ENCODE results near the gene CCDC158.
A peak's percentile ranks its signal among the peaks of the same experiment; 100 is the strongest.
"Not testable (repeated sequence)": the region's sequence is repeated elsewhere in the genome, so short reads cannot be mapped to it uniquely, and the experiment has no call there.

Gene CCDC158

DNA sequence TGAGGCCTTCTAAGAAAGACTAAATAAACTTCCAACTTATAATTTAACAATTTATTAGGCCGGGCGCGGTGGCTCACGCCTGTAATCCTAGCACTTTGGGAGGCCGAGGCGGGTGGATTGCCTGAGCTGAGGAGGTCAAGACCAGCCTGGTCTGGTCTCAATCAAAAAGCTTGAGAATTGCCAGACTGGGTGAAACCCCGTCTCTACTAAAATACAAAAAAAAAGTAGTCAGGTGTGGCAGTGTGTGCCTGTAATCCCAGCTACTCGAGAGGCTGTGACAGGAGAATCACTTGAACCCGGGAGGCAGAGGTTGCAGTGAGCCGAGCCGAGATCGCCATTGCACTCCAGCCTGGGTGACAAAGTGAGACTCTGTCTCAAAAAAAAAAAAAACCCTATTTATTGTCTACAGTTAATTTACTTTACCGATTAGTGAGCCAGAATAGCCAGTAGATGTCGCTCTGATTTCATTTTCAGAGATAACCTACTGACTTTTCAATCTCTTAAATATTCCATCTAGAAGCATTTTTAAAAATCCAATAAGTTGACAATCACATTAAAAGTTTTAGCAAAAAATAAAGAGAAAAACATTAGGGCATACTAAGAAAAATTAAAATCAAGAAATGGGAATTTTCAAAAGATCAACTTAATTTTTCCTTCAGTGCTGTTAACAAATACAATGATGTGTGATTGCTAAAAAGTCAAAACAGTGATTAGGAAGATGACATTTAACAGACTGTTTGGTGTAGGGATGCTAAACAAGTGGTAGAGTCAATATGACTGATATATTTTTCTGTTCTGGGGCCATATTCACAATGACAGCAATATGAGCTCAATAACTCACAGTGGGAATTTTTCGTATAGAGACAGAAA lies 9.8 kb upstream of the CCDC158 start:
- peak; percentile 78 for DNase-seq (ENCODE audit: low spot score)

DNA sequence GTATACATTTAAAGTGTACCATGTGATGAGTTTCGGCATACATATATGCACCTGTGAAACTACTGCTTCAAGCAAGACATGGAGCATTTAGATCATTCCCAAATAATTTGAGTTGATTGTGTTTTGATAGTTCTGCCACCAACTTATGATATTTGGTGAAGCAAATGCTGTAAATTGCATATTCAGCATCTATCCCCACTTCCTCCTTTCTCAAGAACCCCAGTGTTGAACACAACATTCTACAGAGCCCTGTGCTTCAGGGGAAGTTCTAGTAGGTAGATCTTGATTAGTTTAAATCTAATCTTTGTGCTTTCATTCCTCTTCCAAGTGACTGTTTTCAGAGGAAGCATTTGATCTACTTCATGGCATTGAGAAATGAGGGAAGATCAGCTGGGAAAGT lies 8.7 kb upstream of the CCDC158 start:
- peak; percentile 11 for DNase-seq (ENCODE audit: low spot score)

DNA sequence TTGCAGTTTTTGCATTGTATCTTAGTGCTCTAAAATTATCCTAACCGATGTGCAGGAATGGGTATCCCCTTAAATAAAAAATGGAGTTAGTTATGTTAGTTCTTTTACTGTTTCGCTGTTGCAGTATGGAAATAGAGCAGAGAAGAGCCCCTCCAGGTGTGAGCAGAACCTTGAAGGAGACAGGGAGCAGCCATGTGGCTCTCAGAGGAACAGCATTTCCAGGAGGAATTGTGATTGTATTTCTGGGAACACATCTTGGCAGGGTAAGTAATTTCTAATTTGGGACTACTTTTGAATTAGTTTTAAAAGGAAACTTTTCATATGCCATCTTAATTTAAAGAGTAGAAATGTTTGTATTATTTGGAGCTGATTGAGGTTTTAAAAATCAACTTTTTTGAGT lies 5.3 kb upstream of the CCDC158 start:
- DNase-seq (ENCODE audit: low spot score) = no peak

DNA sequence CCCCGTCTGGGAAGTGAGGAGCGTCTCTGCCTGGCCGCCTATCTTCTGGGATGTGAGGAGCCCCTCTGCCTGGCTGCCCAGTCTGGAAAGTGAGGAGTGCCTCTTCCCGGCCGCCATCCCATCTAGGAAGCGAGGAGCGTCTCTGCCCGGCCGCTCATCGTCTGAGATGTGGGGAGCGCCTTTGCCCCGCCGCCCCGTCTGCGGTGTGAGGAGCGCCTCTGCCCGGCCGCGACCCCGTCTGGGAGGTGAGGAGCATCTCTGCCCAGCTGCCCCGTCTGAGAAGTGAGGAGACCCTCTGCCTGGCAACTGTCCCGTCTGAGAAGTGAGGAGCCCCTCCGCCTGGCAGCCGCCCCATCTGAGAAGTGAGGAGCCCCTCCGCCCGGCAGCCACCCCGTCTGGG lies 2.2 kb upstream of the CCDC158 start:
- not testable (repeated sequence) for DNase-seq (ENCODE audit: low spot score)

DNA sequence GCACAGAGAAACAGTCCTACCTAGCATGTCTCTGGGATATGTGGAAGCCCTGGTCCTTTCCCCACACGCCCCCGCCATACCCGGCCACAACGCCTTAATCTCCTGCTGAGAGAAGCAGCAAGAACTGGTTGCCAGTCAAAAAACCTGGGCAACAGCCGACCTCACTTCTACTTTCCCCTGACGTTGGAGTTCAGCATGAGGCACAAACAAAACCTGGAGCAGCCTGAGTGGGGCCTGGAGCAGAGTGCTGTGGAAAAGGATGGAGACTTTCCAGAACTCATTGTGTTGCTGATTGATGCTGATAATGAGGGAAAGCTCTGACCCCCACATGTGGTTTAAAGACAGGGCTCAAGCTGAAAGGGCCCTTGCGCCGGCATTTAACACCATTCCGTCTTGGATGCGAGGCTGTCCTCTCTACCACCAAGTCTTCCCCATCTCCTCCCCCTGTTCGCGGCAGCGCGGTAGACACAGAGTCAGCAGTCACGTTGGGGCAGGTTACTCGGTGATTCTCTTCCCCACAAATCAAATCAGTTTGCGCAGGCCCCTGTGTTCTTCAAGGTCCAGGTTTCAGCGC lies 666 bp downstream of the CCDC158 start:
- DNase-seq (ENCODE audit: low spot score) = no peak

DNA sequence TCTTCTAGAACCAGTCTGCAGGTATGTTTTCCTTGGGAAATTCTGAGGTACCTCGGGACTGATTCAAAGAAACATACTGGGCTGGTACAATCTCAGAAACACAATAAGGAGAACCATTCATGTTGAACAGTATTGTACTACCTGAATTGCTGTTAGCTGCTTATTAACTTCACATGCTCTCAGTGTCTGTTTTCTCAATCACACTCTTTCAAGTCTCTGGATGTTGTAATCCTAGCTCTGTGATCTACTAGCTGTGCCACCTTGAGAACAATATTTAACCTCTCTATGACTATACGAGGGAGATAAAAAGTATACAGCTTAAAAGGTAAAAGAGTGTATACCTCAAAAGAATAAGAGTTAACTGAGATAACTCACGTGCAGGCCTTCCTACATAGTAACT lies 10.3 kb downstream of the CCDC158 start:
- DNase-seq (ENCODE audit: low spot score) = no peak

DNA sequence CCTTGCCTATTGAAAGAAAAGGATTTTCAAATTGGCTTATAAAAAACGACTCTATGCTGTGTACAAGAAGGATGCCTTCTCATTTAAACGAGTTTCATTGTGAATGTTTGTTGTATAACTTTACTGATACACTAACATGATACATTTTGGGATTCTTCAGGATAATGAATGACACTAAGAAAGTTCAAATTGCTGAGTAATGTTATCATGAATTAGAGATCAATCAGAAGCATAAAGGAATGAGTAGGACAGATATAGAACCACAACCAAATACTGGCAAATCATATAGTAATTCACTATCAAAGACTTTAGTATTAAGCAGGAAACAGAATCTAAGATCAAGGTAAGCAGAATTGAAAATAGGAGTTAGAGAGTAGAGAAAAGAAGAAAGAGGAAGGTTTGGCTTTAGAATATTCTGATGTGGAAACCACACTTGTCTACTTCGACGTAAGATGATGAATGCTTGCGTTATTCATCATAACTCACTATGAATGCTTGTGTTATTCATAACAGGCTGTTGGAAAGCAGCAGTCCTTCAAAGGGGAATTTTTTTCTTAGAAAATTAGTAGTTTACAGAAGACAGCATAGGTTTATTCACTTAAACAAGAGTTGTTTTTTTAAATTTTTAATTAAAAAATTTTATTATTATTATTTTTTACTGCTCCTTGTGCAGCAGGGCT lies 13.4 kb downstream of the CCDC158 start:
- no peak for DNase-seq (ENCODE audit: low spot score)

DNA sequence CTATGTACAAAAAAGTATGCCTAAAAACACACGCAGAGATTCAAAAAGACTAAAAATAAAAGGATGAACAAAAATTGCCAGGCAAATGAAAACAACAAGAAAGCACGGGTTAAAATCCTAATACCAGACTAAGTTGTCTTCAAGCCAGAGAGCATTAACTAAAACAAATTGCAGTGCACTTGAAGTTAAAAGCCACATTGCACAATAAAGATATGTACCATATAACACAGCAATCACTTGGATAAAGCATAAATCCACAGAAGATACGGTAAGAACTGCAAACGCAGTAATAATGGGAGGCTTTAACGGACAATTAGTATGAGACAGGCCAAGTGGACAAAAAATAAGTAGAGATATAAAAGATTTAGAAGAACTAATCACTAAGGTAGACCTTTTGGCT lies 14.9 kb downstream of the CCDC158 start:
- no peak for DNase-seq (ENCODE audit: low spot score)

DNA sequence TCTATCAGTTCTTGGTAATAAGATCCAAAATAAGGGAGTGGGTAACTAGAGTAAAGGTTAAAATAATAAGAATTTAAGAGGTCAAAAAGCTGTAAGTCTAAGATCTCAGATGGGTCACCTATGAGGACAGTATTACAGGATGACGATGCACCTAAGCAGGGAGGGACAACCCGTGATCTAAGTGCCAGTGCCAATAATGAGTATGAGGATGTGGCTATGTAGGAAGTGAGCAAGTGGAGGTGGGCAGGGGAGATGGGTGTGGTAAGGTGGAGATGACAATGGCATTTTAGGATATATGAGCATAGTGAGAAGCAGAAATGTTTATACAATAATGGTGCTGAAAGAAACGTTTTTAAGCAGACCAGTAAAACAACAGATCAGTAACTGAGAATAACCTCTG lies 19.3 kb downstream of the CCDC158 start:
- no peak for DNase-seq (ENCODE audit: low spot score)

DNA sequence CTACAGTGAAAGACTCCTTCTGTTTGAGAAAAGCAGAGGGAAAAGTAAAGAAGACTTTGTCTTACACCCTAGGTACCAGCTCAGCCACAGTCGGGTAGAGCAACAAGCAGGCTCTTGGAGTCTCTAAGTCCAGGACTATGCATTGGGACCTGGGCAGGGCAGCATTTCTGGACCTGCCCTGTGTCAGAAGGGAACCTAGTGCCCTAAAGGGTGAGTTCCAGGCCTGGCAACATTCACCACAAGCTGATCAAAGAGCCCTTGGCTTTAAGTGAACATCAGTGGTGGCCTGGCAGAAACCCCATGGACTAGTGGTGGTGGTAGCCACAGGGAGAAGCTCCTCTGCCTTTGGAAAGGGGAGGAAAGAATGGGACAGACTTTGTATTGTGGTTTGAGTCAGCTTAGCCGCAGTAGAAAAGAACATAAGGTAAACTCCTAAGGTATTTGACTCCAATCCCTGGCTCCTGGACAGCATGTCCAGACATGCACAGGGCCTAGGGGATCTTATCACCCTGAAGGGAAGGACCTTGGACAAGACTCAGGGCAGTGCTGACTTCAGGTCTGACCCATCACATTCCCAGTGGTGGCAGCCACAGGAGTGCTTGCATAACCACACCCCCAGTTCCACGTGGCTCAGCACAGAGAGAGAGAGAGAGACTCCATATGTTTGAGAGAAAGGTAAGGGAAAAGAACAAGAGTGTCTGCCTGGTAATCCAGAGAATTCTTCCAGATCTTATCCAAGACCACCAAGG lies 32.6 kb downstream of the CCDC158 start:
- no peak for DNase-seq (ENCODE audit: low spot score)

DNA sequence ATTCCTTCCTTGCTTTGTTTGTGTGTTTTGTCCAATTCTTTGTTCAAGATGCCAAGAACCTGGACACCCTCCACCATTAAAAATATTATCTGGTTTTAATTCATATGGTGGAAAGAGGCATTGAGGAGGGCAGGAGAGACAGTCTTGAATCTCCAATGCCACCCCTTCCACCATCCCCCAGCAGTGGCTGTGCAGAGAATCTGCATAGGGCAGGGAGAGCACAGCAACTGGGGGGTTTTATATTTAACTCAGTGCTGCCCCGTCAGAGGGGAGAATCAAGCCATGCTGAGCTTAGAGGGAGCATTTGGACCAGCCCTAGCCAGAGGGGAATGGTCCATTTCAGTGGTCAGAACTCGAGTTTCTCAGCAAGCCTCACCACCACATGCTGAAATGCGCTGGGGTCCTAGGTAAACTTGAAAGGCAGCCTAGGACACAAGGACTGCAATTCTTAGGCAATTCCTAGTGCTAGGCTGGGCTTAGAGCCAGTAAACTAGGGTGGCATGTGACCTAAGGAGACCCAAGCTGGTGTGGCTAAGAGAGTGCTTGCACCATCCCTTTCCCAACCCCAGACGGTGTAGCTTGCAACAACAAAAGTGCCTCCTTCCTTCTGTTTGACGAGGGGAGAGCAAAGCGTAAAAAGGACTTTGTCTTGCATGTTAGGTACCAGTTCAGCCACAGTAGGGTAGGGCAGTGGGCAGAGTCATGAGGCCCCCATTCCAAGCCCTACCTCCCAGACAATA lies 34.2 kb downstream of the CCDC158 start:
- no peak for DNase-seq (ENCODE audit: low spot score)

DNA sequence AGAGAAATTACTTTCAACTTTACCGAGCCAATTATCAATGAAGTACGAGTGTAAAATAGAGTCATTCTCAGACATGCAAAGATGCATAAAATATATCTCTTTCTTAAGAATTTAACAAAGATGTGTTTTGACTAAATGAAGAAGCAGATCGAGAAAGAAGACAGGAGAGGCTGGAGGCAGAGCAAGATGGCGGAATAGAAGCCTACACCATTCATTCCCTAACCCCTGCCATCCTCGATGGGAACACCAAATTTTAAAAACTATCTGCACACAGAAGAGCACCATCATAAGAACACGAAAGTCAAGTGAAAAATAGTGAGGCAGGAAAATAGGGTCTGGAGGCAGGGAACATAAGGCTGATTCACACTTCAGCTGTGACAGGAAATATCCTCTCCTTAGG lies 35.0 kb downstream of the CCDC158 start:
- no peak for DNase-seq (ENCODE audit: low spot score)

DNA sequence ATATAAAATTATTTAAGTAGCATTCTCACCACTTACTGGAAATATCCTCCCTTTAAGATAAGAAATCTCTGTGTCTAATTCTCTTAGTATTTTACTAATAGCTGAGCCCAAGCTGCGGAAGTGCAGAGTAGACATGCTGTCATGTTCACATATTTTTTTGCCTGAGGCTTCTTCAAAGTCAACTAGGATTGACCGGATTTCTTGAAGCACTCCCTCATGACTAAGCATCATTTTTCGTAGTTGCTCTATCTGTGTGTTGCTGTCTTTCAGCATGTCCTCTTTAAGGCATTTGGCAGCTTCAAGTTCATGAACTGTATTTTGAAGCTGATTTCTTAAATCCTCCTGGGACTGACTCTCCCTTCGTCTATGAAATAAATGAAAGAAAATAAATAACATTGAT lies 36.9 kb downstream of the CCDC158 start:
- DNase-seq (ENCODE audit: low spot score) = no peak

DNA sequence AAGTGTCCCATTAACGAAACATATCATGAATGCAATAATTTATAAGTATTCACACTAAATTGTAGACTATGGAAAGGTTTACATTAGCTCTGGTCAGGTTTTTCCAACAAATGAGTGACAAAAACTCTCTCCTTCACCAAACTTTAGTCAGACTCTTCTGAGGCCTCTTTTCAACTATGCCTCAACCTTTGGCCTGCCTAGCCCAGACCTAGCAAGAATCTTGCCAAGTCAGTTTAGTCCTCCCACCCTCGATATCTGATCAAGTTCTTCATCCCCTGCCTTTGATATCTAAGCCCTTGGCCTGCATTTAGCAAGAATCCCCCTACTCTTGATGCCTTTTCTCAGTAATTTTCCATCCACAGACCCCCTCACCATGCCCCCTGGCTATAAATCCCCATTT lies 37.9 kb downstream of the CCDC158 start:
- DNase-seq (ENCODE audit: low spot score) = no peak

DNA sequence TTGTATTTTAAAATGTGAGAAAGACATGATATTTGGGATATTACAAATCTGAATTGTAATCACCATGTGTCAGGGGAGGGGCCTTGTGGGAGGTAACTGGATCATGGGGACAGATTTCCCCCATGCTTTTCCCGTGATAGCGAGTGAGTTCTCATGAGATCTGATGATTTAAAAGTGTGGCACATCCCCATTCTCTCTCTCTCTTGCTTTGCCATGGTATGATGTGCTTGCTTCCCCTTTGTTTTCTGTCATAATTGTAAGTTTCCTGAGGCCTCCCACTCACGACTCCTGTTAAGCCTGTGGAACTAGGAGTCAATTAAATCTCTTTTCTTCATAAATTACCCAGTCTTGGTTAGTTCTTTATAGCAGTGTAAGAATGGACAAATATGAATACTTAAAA lies 39.0 kb downstream of the CCDC158 start:
- DNase-seq (ENCODE audit: low spot score) = no peak

DNA sequence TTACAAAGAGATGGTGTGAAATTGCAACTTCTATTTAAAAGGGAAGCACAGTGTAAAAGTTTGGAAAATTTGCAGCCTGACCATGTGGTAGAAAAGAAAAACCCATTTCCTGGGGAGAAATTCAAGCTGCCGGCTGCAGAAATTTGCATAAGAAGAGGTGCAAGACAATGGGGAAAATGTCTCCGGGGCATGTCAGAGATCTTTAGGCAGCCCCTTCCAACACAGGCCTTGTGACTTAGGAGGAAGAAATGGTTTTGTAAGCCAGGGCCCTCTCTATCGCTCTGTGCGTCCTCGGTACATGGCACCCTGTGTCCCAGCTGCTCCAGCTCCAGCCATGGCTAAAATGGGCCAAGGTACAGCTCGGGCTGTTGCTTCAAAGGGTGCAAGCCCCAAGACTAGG lies 40.4 kb downstream of the CCDC158 start:
- DNase-seq (ENCODE audit: low spot score) = no peak

DNA sequence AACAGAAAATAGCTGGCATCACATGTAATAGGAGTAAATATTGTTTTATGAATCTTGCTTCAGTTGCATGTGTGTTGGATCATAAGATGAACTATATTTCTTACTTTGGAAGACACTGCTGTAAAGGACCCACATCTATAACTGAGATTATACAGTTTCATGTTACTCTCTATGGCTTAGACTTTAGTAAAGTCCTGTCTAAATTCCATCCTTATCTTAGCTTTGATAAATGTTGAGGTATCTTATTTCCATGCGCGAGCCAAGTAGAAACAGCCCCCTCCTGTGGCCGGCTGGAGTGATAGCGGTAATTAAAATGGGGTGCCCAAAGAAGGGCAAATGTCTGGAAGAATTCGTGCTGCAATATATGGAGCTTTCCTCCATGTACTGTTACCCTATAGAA lies 43.0 kb downstream of the CCDC158 start:
- DNase-seq (ENCODE audit: low spot score) = peak; percentile 54

DNA sequence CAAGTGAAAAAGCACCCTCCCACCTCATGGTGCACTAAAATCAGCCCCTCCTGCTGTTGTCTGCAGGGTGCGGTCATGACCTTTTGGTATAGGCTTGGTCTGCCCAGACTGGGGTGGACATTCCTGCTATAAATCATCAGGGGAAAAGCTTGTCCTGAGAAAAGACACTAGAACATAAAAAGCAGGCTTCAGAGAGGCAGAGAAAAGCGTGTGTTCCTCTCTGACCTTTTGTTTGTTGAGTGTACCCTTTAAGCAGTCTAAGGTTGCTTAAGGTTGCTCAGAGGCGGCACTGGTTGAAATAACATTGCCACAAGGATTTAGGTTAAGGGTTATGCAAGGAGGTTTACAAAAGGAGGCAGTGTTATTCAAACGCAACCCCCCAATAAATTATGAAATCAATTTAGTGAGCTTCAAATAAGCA lies 43.5 kb downstream of the CCDC158 start:
- DNase-seq (ENCODE audit: low spot score) = no peak

DNA sequence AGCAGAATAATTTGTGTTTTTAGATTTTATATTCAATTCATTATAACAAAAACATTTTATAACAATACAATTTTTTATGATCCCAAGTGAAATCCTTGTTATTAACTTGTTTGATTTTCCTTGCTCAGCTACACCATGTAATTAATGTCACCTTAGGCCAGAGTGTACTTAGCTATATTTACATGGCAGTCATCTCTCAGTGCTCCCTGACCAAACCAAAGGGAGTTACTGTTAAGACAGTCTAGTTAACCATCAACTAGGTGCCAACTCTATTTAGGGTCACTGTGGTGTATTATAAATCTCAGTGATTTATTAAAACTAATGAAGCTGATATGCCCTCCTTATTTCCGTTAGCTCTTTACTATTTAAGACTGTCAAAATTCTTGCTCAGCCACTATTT lies 44.4 kb downstream of the CCDC158 start:
- DNase-seq (ENCODE audit: low spot score) = no peak

DNA sequence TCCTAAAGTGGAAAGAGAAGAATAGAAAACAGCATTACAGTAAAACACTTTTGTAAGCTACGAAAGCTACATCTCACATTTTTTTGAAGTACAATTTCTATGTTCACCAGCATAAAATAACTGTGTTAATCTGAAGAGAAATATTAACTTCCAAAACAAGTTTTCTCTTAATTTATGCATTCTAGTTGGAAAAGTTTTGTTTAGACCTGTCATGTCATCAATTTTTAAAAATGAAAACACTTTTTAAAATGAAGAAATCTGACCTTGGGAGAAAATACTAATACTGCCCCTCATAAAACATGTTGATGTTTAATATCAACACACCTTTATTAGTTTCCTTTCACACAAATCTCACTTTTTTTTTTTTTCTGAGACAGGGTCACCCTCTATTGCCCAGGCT lies 45.2 kb downstream of the CCDC158 start:
- no peak for DNase-seq (ENCODE audit: low spot score)

DNA sequence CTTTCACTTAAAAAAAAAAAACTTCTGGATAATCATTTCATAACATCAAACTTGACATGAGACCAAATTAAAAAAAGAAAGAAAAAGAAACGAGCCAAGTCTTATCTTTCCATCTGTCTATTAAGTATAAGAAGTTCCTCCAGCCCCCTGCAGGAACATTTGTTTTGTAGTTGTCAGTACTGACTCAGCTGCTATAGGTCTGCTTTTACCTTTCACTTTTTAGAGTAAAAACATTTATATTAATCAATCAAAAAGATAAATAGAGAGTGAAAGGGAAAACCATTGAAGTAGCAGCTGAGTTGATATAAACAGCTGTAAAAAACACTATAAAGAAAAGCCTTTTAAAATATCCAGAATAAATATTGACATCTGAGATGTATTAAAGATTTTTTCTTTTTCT lies 46.1 kb downstream of the CCDC158 start:
- peak; percentile 7 for DNase-seq (ENCODE audit: low spot score)

Measured in NAMALWA (cell line).